Measurements from ENCODE around the gene LRRC75B.
"Not testable (repeated sequence)": the region's sequence is repeated elsewhere in the genome, so short reads cannot be mapped to it uniquely, and the experiment has no call there.

LRRC75B gene

GRCh38 chr22:24555165-24556039, 37.5 kb downstream of the LRRC75B start, which contains the start of gene SNRPD3:
Gene SNRPD3, plus strand, starts transcription at chr22:24555999. Its CDS starts 1,676 bp downstream, at chr22:24557675.
- in situ Hi-C loops (cut with MboI; ENCODE audit: low sequenced_read_pairs), result no loop called here

- in situ Hi-C loops (cut with MboI; ENCODE audit: low sequenced_read_pairs), result no loop called here
Measured at GRCh38 chr22:24554313-24555164, 38.3 kb downstream of the LRRC75B start, which contains the start of gene GUCD1. Gene GUCD1, minus strand, starts transcription at chr22:24555138. Its CDS starts 147 bp downstream, at chr22:24554991.

- in situ Hi-C loops (cut with MboI; ENCODE audit: low sequenced_read_pairs), result no loop called here
Measured at GRCh38 chr22:24553597-24554312, 39.1 kb downstream of the LRRC75B start.

GRCh38 chr22:24552503-24553286, 40.2 kb downstream of the LRRC75B start:
- in situ Hi-C loops (cut with MboI; ENCODE audit: low sequenced_read_pairs), result not testable (repeated sequence)

- in situ Hi-C loops (cut with MboI; ENCODE audit: low sequenced_read_pairs), result no loop called here
Measured at GRCh38 chr22:24550902-24551435, 41.9 kb downstream of the LRRC75B start.

GRCh38 chr22:24550028-24550901, 42.6 kb downstream of the LRRC75B start:
- in situ Hi-C loops (cut with MboI; ENCODE audit: low sequenced_read_pairs), result no loop called here

- in situ Hi-C loops (cut with MboI; ENCODE audit: low sequenced_read_pairs), result no loop called here
Measured at GRCh38 chr22:24548812-24549211, 44.1 kb downstream of the LRRC75B start.

- in situ Hi-C loops (cut with MboI; ENCODE audit: low sequenced_read_pairs), result no loop called here
Measured at GRCh38 chr22:24543679-24544243, 49.1 kb downstream of the LRRC75B start.

GRCh38 chr22:24543185-24543601, 49.7 kb downstream of the LRRC75B start:
- in situ Hi-C loops (cut with MboI; ENCODE audit: low sequenced_read_pairs), result no loop called here

- in situ Hi-C loops (cut with MboI; ENCODE audit: low sequenced_read_pairs), result no loop called here
Measured at GRCh38 chr22:24542641-24543040, 50.2 kb downstream of the LRRC75B start.

- in situ Hi-C loops (cut with MboI; ENCODE audit: low sequenced_read_pairs), result no loop called here
Measured at GRCh38 chr22:24541681-24542515, 51.0 kb downstream of the LRRC75B start.

- in situ Hi-C loops (cut with MboI; ENCODE audit: low sequenced_read_pairs), result no loop called here
Measured at GRCh38 chr22:24540470-24540869, 52.4 kb downstream of the LRRC75B start.

GRCh38 chr22:24536089-24536488, 56.8 kb downstream of the LRRC75B start:
- in situ Hi-C loops (cut with MboI; ENCODE audit: low sequenced_read_pairs), result no loop called here
